Activated naive CD4-positive, alpha-beta T cell treated with Interleukin-2 at 50 U/mL for 16 hours (primary cell): ENCODE data around the gene NRROS.
"Not testable (repeated sequence)": the region's sequence is repeated elsewhere in the genome, so short reads cannot be mapped to it uniquely, and the experiment has no call there.

Experiments used
- DNase-seq: peaks from one replicate; pipeline ENCODE4 v3.0.0-alpha.2; 2020

The NRROS gene

DNA sequence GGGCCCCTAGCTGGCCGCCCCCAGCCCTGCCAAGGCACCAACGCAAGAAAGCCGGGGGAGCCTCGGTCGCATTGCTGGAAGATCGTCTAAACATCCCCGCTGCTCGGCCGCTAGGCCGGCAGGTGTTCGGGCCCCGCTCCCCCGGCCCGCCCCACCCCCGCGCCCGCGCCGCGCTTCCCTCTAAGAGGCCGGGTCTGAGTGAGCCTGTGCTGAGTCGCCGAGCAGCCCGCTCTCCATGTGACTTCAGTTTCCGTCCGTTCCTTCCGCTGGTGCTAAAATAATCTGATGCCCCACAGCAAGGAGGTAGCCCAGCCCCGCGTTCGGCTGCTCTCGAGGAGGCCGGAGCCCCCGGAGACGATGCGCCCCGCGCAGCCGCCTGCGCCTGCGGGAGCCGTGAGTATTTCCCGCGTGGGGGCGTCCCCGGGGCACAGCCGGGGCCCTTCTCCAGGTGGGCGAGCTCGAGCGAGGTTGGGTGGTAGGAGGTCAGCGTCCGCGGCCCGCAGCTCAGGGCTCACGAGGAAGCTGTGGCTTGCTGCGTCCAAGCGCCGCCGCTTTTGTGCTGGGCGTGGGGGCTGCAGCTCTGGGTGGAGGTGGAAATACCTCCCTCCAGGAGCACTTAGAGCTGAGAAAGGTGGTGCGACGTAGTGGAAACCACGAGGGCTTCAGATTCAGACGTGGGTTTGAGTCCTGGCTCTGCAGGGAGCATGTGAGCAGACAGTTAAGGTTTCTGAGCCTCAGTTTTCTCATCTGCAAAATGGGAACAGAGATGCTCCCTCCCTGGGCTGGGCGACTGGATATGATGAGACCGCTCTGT lies at the start of gene NRROS:
NRROS (plus strand) TSS at position 212 of the 814 bp plus-strand sequence. CDS start 14,846 bp downstream, outside the sequence.
- peak; percentile 75 for DNase-seq

DNA sequence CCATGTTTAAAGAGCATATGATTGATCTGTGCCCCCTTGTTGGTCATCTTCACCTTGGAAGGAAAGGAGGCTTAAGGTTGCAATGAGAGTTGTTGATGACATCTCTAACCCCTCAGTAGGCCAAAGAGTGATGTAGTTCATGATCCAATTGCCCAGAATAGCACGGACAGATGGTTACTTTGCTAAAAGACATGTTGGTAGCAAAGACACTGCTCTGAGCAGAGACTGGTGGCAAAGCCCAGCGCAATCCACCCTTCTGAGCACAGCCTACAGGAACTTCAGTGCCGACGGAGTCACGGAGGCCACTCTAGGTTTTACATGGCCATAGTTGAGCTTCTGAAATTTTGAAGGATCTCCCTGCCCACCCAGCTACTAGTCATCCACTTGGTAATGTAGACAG lies 49.2 kb upstream of the NRROS start:
- DNase-seq, result no peak

DNA sequence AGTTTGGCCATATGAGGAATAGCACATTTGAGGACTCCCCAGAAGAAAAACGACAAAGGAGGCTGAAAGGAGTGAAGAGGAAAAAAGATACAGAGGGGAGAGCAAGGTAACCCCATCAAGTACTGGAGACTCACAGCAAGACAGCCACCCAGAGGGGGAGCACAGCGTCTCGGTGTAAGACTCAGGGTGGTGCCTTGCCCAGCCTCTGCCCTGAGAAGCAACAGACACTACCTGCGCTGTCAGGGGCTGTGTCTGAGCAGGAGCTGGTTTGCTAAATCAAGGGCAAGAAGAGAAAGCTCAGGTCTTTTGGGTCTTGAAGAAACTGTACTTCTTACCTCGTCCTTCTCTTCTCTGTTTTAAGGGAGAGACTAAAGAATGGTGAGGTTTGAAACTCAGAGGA lies 43.1 kb upstream of the NRROS start:
- no peak for DNase-seq

DNA sequence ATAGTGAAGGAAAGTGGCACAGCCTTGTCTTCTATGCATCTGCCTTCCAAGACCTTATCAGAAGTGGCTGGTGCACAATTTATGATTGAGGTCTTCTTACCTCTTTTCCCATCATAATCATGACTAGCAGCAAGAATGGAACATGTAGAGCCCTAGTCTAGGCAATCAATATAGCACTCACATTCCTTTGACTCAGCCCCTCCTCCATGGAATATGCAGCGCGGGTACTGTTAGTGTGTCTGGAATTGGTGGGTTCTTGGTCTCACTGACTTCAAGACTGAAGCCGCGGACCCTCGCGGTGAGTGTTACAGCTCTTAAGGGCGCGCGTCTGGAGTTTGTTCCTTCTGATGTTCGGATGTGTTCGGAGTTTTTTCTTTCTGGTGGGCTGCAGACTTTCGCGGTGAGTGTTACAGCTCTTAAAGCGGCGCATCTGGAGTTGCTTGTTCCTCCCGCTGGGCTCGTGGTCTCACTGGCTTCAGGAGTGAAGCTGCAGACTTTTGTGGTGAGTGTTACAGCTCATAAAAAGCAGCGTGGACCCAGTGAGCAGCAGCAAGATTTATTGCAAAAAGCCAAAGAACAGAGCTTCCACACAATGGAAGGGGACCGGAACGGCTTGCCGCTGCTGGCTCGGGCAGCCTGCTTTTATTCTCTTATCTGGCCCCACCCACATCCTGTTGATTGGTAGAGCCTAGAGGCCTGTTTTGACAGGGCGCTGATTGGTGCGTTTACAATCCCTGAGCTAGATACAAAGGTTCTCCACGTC lies 41.3 kb upstream of the NRROS start:
- peak; percentile 32 for DNase-seq

DNA sequence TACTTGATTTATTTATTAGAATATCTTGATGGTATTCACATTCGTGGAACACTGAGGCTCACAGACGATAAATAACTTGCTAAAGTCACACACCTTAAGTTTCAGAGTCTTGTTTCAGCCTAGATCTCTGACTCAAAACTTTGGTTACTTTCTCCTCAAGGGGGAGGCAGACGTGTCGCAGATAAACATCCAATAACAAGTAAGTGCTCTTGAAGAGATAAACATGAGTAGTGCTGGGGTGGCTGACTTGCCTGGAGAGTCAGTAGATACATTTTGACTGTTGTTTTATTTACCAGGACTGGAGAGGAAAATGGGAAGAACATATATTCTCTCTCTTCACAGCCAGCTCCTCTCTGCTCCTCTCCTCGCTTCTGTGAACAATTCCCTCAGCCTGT lies 39.8 kb upstream of the NRROS start:
- no peak for DNase-seq

DNA sequence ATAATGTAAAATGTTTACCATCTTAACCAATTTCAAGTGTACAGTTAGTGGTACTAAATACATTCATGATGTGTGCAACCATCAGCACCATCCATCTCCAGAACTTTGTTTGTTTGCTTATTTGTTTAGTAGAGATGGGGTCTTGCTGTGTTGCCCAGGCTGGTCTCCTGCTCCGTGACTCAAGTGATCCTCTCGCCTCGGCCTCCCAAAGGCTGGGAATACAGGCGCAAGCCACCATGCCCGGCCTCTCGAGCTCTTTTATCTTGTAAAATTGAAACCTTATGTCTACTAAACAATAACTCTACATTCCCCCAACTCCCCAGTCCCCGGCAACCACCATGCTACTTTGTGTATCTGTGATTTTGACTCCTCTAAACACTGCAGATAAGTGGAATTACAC lies 39.1 kb upstream of the NRROS start:
- no peak for DNase-seq

DNA sequence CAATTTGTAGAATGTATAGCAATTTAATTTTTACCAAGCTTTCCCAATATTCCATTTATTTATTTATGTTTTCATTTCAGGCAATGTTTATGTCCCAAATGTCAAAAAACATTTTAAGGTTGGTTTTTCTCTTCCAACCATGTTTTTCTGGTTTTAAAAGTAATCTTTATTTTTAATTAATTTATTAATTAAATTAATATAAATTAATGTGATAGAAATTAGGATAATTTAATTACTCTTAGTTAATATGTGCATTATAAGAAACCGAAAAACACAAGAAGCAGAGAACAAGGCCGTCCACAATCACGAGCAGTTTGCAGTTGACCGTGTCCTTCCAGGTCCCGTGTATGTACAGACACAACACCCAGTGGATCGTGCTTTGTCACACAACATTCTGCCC lies 36.8 kb upstream of the NRROS start:
- DNase-seq, result no peak

DNA sequence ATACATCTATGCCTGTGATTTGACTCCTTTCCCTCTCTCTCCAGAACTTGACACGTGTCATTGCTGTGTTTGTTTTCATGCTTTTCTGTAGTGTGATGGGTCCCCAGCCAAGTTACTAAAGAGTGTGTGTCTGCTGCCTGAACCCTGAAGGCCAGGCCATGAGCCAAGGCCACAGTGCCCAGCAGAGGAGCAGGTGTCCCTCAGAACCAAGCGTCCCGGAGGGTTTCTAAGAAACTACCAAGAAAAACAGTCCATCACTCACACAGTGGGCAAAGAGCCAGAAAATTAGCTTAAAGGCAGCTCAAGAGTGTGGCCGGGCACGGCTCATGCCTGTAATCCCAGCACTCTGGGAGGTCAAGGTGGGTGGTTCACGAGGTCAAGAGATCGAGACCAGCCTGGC lies 35.8 kb upstream of the NRROS start:
- DNase-seq, result no peak

DNA sequence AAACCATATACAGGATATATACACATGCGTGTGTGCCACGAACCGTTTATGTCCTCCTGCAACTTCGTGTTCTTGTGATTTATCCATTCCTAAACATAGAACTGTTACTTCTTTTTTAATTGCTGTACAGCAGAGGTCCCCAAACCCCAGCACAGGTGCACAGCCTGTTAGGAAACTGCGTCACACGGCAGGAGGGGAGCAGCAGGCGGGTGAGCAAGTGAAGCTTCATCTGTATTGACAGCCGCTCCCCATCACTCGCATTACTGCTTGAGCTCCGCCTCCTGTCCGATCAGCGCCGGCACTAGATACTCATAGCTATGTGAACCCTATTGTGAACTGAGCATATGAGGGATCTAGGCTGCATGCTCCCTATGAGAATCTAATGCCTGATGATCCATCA lies 34.9 kb upstream of the NRROS start:
- peak; percentile 30 for DNase-seq

DNA sequence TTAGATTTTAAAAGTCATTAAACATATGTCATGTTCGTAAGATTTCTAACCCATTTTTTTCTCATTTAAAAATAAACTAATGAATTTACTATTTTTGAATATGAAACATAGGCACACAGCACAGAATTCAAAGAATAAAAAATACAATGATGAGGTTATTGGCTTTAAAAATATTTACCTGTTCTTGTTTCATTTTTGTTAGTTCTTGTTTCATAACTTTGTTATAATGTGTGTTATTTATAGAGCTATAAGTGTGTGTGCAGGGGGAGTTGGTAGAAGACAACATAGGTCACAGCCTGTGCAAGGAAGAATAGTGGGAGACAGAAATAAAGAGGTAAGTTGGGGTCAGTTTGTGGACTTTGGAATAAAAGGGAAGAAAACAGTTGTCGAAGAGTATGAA lies 30.8 kb upstream of the NRROS start:
- DNase-seq, result no peak

DNA sequence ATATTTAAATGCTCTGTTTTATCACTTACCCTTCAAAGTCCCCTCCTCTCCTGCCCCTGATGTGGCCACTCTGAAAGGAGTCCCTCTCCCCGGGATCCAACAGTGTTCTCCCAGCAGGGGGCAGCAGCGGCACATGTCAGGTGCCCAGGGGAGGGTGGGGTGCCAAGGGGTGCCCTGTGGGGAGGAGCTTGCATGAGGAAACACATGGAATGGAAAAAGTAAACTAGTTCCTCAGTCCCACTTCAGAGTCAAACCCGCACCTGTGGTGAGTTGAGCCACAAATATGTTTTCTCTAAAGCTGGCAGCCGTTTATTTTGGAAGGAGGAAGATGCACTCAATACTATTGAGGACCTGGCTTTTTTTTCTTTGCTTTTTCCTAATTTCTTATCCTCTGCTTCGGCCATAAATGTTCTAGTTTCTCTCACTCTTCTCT lies 30.1 kb upstream of the NRROS start:
- DNase-seq, result peak; percentile 94

DNA sequence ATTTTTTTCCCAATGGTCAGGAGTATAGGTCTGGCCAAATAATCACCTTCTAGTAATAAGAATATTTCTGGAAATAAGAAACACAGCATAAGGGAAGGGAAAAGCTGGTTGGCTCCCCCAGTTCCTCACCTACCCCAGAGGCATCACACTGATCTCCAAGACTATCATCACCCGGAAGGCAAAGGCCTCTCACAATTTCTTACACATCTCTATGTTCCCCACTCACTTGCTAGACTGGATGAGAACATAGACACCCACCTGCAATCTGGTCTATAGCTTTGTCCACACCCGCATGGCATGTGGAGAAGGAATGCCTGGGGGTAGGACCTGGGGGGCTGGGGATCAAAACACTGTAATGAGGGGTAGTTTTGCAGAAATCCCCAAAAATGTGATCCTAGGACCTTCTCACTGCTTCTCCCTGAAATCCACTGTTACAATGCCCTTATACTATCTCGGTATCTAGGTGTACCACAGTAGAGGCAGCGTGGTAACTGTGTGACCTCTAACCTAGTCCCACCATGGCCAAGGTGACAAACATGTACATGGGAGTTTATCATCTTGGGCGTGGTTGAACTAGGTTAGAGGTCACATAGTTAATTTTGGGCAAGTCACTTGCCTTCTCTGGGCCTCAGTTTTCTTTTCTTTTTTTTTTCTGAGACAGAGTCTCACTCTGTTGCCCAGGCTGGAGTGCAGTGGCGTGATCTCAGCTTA lies 29.5 kb upstream of the NRROS start:
- no peak for DNase-seq

DNA sequence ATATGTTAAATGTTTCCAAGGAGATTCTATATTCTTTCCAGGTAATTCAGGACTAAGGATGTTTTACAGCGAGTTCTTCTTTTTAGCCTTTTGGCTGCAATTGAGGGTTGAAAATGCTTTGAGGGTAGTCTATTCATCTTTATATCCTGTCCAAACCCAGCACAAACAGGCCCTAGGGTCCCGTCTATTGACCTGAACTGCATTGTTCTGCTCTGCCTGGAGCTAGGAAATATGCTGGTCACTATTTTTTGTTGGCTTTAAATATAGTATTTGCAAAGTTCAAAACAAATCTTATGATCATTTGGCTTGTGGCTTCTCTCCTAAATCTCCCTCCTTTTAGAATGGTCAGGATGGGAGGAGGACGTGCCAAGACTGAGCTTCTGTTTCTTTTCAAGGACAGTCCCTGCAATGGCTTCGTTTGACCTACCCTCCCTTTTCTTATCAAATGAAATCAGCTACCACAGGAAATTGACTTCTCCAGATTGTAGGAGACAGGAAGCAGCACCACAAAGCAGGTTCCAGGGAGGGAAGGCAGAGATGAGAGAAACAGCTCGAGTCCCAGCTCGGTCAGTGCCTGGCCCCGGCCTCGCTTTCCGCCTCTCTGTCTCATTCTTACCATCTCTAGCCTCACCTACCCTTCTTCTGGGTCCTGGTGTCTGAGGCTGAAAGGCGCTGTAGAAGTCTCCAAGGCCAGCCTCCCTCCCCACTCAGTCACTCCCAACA lies 27.6 kb upstream of the NRROS start:
- no peak for DNase-seq

DNA sequence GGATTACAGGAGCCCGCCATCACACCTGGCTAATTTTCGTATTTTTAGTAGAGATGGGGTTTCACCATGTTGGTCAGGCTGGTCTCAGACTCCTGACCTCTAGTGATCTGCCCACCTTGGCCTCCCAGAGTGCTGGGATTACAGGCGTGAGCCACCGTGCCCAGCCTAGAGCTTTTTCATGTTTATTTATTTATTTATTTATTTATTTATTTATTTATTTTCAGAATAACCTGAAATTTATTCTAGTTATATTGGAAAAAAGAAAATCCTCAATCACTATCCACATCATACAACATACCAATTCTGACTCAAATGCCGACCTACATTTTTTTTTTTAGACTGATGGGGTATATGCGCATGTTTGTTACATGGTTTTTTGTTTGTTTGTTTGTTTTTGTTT lies 24.3 kb upstream of the NRROS start:
- DNase-seq, result not testable (repeated sequence)

DNA sequence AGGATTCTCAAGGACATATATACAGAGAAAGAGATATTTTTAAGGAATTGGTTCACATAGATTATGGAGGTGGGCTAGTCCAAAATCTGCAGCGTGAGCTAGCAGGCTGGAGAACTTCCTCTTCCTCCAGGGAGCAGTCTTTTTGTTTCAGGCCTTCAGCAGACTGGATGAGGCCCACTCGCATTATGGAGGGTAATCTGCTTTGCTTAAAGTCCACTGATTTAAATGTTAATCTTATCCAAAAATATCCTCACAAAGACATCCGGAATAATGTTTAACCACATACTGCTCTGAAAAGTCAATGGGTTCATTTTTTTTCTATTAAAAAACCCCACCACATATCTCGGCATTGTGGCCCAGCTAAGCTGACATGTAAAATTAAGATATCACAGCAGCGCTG lies 22.2 kb upstream of the NRROS start:
- no peak for DNase-seq

DNA sequence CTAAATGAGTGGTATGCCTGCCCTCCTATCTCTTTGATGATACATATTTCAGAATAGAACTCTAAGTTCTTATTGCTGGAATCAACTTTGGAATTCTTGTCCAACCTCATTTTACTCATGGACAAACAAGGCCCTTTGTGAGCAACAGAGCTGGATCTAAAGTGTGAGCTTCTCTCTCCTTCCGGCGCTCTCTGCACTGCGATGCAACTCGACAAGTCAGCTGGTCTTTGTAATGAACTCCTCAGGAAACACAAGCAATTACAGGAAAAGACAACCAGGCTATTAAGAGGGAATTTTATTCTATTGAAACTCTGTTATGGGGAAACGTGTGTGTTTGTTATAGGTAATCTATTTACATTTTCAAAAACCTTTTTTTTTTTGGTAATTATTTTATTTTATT lies 20.3 kb upstream of the NRROS start:
- DNase-seq, result no peak

DNA sequence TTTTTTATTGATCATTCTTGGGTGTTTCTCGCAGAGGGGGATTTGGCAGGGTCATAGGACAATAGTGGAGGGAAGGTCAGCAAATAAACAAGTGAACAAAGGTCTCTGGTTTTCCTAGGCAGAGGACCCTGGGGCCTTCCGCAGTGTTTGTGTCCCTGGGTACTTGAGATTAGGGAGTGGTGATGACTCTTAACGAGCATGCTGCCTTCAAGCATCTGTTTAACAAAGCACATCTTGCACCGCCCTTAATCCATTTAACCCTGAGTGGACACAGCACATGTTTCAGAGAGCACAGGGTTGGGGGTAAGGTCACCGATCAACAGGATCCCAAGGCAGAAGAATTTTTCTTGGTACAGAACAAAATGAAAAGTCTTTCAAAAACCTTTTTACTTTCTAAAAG lies 19.9 kb upstream of the NRROS start:
- not testable (repeated sequence) for DNase-seq

DNA sequence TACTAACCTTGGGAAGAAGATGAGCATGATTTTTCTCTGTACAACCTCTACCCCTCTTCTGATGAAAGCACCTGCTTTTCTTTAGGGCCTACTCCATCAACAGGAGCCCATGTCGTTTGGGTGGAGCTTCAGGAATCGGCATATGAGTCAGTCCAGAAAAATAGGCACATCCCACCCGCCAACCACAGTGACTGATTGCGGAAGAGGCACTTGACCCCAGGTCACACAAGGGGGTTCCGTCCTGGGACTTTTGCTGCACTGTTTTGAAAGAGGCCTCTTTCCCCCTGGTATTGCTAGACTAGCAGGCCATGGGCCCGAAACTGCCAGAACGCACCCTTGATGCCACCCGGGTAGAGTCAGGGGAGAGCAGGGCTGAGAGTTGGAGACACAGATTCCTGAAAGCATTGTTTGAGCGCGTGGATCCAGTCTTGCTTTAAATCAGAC lies 19.3 kb upstream of the NRROS start:
- DNase-seq, result peak; percentile 41

DNA sequence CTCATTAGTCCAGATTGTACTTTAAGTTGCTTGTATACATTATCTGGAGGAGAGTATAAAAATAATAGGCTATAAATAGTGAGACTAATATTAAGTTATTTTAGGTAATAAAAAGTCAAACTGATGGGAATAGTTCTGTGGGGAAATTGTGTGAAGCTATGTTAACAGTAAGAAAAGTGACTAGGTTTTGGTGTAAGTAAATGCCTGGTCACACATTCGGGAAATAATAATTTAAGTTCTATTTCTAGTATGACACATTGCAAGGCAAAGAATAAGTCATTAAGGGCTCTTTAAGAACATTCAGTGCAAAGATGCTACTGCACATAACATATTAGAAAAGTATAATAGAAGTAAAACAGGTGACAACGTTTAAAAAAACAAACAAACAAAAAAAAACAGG lies 18.8 kb upstream of the NRROS start:
- DNase-seq, result no peak

DNA sequence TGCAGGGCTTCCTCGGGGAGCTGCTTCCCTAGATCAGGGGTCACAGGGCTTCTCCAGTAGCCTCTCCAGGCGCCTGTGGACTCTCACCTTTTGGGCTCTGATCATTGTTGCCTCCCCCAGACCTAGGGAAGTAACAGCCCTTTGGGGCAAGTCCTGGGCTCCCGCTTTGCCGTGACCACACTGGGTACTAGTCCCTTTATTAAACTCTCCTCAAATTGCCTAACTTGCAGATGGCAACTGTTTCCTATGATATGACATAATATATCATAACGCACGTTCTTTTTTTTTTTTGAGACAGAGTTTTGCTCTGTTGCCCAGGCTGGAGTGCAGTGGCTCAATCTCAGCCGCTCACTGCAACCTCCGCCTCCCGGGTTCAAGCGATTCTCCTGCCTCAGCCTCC lies 17.9 kb upstream of the NRROS start:
- DNase-seq, result no peak

DNA sequence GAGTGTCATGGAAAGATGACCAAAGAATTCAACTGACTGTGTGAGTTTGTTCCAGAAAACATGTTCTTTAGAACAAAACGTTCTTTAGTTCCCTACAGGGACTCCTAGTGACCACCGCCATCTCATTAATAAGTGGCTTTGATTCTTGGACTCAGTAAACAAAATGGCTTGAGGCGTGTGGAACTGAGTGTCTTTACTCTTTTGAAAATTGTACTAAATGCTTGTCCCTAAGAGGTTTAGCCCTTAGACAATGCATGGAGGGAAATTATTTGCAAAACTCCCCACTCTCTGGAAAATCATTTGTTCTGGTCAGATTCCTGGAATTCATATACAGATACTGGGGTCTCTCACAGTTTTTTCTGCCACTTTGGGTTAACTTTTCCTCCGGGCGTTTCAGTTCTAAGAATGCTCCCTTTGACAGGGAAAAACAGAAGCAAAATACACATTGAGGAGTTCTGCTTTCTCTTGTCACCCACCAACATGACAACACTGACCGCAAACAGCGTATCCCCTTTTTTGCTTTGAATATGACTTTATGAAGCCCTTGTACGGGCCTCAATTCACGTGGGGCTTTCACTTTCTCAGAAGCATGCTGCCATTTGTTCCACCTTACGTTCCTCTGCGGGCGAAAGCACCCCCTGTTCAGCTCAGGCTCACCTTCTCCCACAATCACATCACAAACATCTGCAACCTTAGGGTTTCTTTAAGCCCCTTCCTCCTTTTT lies 15.3 kb upstream of the NRROS start:
- no peak for DNase-seq

DNA sequence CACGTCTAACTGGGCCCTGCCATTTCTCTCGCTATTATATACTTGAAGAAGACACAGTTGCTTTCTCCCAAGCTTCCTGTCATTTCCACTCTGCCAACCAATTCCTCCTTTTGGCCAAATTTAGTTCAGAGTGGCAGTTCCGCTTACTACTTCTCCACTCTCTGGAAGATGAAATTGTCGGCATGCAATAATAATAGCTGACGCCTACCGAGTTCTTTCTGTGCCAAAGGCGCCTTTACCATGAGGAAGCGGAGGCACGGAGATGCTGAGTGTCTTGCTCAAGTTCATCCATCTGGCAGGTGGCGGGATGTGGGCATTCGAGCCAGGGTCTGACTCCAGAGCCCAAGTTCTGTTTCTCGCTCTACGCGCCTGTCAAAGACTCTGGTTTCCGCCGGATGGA lies 14.6 kb upstream of the NRROS start:
- no peak for DNase-seq
